ENCODE measurements around the gene ASH1L. TPM values are rescaled to one million over a fixed set of nuclear protein-coding genes. Genes with fewer than 3 reads are reported as not detected.

ASH1L gene
- total and polyA plus RNA-seq, 9 of the 15 experiments (the other 6 are each of a cell fraction or from before 2014, with no cell fraction given), result 2.0 to 23.3 (median 14.6) TPM

DNA sequence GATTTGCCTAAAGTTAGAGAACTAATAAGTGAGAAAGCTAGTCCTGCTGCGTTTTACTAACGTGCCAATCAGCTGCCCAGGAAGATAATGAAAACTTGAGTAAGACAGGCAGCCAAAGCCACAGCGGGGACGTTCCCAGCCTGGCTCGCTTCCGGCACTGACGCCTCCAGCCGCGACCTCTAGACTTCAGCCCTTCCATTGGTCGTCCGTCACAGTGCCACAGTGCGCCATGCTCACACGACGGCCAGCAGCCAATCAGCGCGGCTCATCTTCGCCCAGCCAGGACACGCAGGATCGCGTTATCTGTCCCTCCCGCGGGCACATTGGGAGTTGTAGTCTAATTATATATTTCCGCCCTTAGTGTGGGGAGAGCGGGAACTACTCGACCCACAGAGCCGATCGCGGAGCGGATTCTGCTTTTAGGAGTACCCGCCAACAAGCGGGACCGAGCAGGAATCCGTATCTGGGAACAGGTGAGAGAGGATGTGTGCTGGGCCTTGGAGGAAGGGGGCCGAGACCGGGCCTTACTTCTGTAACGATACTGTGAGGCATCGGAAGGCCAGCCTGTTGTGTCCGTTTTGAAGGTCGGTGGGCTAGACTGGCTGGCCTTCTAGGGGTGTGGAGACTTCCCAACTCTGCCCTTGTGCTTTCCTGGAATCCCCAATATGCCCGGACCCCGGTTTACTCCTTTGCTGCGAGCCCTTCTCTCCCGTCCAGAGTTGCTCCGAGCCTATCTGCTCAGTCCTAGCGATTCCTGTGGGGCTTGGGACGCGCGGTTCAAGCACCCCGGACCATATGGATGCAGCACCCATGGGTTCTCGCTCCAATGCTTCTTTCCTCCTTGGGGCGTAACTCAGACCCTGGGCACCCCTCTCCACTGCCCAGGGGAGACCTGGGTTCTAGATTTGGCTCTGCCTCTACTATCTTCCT lies 253.8 kb downstream of the ASH1L start, which contains the start of gene FDPS (continued):
- peak; percentile 27 to 52; a peak in 2 of 4 replicates for TF ChIP-seq SIN3A (IDR thresholded peaks at IDR 0.05; ENCODE audit: borderline replicate concordance in 2 of 2, control insufficient read depth in 1 of 2, low read depth in 2 of 2, low read length in 2 of 2)
- TF ChIP-seq, protein P1, sequence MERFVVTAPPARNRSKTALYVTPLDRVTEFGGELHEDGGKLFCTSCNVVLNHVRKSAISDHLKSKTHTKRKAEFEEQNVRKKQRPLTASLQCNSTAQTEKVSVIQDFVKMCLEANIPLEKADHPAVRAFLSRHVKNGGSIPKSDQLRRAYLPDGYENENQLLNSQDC (CRISPR knock-in tag; IDR thresholded peaks at IDR 0.05), result 0 out of 2 replicates have a peak, but pooled peaks have one; percentile 35
- TF ChIP-seq SMC3 (conservative IDR thresholded peaks at IDR 0.05; ENCODE audit: insufficient read depth, low read depth, low read length), result no peak
- peak; percentile 90 for TF ChIP-seq NFYB (IDR thresholded peaks at IDR 0.05; ENCODE audit: extremely low read depth, insufficient read length)
- no peak for TF ChIP-seq NR2F6 (CRISPR knock-in tag; IDR thresholded peaks at IDR 0.05)
- no peak for TF ChIP-seq PTBP1 (IDR thresholded peaks at IDR 0.05; ENCODE audit: low read depth, low read length)
- TF ChIP-seq, protein P2, sequence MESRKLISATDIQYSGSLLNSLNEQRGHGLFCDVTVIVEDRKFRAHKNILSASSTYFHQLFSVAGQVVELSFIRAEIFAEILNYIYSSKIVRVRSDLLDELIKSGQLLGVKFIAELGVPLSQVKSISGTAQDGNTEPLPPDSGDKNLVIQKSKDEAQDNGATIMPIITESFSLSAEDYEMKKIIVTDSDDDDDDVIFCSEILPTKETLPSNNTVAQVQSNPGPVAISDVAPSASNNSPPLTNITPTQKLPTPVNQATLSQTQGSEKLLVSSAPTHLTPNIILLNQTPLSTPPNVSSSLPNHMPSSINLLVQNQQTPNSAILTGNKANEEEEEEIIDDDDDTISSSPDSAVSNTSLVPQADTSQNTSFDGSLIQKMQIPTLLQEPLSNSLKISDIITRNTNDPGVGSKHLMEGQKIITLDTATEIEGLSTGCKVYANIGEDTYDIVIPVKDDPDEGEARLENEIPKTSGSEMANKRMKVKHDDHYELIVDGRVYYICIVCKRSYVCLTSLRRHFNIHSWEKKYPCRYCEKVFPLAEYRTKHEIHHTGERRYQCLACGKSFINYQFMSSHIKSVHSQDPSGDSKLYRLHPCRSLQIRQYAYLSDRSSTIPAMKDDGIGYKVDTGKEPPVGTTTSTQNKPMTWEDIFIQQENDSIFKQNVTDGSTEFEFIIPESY (CRISPR knock-in tag; IDR thresholded peaks at IDR 0.05), result peak; percentile 36; the same call in 1 of the 2 replicates
- TF ChIP-seq, protein P3, sequence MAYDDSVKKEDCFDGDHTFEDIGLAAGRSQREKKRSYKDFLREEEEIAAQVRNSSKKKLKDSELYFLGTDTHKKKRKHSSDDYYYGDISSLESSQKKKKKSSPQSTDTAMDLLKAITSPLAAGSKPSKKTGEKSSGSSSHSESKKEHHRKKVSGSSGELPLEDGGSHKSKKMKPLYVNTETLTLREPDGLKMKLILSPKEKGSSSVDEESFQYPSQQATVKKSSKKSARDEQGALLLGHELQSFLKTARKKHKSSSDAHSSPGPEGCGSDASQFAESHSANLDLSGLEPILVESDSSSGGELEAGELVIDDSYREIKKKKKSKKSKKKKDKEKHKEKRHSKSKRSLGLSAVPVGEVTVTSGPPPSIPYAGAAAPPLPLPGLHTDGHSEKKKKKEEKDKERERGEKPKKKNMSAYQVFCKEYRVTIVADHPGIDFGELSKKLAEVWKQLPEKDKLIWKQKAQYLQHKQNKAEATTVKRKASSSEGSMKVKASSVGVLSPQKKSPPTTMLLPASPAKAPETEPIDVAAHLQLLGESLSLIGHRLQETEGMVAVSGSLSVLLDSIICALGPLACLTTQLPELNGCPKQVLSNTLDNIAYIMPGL (CRISPR knock-in tag; IDR thresholded peaks at IDR 0.05), result peak; percentile 57; the same call in 1 of the 2 replicates
- TF ChIP-seq SAFB2 (IDR thresholded peaks at IDR 0.05; ENCODE audit: borderline replicate concordance, low read depth, low read length, severe bottlenecking), result no peak
- TF ChIP-seq, protein P4, sequence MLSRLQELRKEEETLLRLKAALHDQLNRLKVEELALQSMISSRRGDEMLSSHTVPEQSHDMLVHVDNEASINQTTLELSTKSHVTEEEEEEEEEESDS (CRISPR knock-in tag; IDR thresholded peaks at IDR 0.05), result no peak
- peak; percentile 42 for TF ChIP-seq SMAD1 (IDR thresholded peaks at IDR 0.05; ENCODE audit: low read depth, low read length, partially characterized antibody)
- TF ChIP-seq SP1 (CRISPR knock-in tag; IDR thresholded peaks at IDR 0.05), result peak; percentile 74; the same call in 1 of the 2 replicates
- peak; percentile 79 for TF ChIP-seq ZFX (CRISPR knock-in tag; IDR thresholded peaks at IDR 0.05)
- TF ChIP-seq, protein P5, sequence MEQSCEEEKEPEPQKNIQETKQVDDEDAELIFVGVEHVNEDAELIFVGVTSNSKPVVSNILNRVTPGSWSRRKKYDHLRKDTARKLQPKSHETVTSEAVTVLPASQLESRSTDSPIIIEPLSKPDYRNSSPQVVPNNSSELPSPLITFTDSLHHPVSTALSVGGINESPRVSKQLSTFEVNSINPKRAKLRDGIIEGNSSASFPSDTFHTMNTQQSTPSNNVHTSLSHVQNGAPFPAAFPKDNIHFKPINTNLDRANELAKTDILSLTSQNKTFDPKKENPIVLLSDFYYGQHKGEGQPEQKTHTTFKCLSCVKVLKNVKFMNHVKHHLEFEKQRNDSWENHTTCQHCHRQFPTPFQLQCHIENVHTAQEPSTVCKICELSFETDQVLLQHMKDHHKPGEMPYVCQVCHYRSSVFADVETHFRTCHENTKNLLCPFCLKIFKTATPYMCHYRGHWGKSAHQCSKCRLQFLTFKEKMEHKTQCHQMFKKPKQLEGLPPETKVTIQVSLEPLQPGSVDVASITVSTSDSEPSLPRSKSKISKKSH (CRISPR knock-in tag; IDR thresholded peaks at IDR 0.05), result no peak
- 0 out of 2 replicates have a peak, but pooled peaks have one; percentile 34 for TF ChIP-seq KLF13 (tag; IDR thresholded peaks at IDR 0.05; ENCODE audit: borderline replicate concordance, low read depth)
- no peak for TF ChIP-seq PCBP2 (IDR thresholded peaks at IDR 0.05; ENCODE audit: low read depth, low read length, poor library complexity, severe bottlenecking)
- TF ChIP-seq EGR1 (conservative IDR thresholded peaks at IDR 0.05), result peak; percentile 34; the same call in 1 of the 2 replicates
- TF ChIP-seq, protein P6, sequence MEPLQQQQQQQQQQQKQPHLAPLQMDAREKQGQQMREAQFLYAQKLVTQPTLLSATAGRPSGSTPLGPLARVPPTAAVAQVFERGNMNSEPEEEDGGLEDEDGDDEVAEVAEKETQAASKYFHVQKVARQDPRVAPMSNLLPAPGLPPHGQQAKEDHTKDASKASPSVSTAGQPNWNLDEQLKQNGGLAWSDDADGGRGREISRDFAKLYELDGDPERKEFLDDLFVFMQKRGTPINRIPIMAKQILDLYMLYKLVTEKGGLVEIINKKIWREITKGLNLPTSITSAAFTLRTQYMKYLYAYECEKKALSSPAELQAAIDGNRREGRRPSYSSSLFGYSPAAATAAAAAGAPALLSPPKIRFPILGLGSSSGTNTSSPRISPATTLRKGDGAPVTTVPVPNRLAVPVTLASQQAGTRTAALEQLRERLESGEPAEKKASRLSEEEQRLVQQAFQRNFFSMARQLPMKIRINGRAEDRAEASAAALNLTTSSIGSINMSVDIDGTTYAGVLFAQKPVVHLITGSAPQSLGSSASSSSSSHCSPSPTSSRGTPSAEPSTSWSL (CRISPR knock-in tag; IDR thresholded peaks at IDR 0.05; ENCODE audit: borderline replicate concordance), result no peak
